22Rv1 (cell line): ENCODE data around the gene RHOD.

Experiments used
- ZFX ChIP-seq: fragments of 450-650 bp; IDR thresholded peaks from 2 replicates; pipeline ENCODE4 v1.6.1; 2017; ENCODE audit warnings: antibody characterized with exemption, borderline replicate concordance
- TF ChIP-seq, protein P1 (sequence below): fragments of 450-650 bp; IDR thresholded peaks from 2 replicates; pipeline ENCODE4 v1.5.1; 2017; ENCODE audit warnings: mild to moderate bottlenecking

- TF ChIP-seq, protein P1, sequence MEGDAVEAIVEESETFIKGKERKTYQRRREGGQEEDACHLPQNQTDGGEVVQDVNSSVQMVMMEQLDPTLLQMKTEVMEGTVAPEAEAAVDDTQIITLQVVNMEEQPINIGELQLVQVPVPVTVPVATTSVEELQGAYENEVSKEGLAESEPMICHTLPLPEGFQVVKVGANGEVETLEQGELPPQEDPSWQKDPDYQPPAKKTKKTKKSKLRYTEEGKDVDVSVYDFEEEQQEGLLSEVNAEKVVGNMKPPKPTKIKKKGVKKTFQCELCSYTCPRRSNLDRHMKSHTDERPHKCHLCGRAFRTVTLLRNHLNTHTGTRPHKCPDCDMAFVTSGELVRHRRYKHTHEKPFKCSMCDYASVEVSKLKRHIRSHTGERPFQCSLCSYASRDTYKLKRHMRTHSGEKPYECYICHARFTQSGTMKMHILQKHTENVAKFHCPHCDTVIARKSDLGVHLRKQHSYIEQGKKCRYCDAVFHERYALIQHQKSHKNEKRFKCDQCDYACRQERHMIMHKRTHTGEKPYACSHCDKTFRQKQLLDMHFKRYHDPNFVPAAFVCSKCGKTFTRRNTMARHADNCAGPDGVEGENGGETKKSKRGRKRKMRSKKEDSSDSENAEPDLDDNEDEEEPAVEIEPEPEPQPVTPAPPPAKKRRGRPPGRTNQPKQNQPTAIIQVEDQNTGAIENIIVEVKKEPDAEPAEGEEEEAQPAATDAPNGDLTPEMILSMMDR, result no peak
- no peak for TF ChIP-seq ZFX
Measured at GRCh38 chr11:67105964-67106363, 49.3 kb downstream of the RHOD start.
